ENCODE results near the gene SLC22A3. TPM values are rescaled to one million over a fixed set of nuclear protein-coding genes. Genes with fewer than 3 reads are reported as not detected.

SLC22A3 gene
- total and polyA plus RNA-seq, 2 of the 13 experiments (the other 11 are each of a cell fraction or from before 2014, with no cell fraction given), result 12.0 to 31.5 TPM

DNA sequence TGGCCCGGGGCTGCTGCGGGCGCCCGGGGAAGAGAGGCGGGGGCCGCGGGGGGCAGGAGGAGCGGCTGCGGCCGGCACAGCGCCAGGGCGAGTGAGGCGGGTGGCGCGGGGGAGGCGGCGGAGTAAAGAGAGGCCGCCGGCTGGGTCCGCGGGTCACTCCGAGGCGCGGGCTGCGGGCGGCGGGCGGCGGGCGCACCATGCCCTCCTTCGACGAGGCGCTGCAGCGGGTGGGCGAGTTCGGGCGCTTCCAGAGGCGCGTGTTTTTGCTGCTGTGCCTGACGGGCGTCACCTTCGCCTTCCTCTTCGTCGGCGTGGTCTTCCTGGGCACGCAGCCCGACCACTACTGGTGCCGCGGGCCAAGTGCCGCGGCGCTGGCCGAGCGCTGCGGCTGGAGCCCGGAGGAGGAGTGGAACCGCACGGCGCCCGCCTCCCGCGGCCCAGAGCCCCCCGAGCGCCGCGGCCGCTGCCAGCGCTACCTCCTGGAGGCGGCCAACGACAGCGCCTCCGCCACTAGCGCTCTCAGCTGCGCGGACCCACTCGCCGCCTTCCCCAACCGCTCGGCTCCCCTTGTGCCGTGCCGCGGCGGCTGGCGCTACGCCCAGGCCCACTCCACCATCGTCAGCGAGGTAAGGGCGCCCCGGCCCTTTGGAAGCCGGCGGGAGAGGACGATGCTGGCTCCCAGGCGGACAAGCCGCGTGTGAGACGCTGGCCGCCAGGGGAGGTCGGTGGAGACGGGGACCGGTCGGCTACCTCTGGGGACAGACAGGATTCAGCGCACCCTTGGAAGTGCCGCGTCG is at the start of gene SLC22A3 (continued):
- TF ChIP-seq ZNF773 (CRISPR knock-in tag; IDR thresholded peaks at IDR 0.05; ENCODE audit: borderline replicate concordance) (no peak), ZNF720 (CRISPR knock-in tag; IDR thresholded peaks at IDR 0.05) (0 out of 2 replicates have a peak, but pooled peaks have one; percentile 8), SMARCC2 (IDR thresholded peaks at IDR 0.05) (no peak), ZNF44 (CRISPR knock-in tag; IDR thresholded peaks at IDR 0.05) (no peak), ZNF549 (CRISPR knock-in tag; IDR thresholded peaks at IDR 0.05) (peak; percentile 13; the same call in 1 of the 2 replicates), SALL2 (CRISPR knock-in tag; IDR thresholded peaks at IDR 0.05) (no peak; the same call in 1 of the 2 replicates), ZSCAN21 (CRISPR knock-in tag; IDR thresholded peaks at IDR 0.05; ENCODE audit: borderline replicate concordance) (no peak; the same call in 1 of the 2 replicates), KDM5A (IDR thresholded peaks at IDR 0.05; ENCODE audit: borderline replicate concordance, low read length) (peak; percentile 6; the same call in 1 of the 2 replicates), SUZ12 (IDR thresholded peaks at IDR 0.05; ENCODE audit: low read depth, low read length) (no peak), ZBTB8A (CRISPR knock-in tag; IDR thresholded peaks at IDR 0.05; ENCODE audit: borderline replicate concordance, low read depth) (no peak), SETDB1 (CRISPR knock-in tag; IDR thresholded peaks at IDR 0.05; ENCODE audit: borderline replicate concordance) (no peak), ZSCAN29 (CRISPR knock-in tag; conservative IDR thresholded peaks at IDR 0.05) (no peak), RFXANK (CRISPR knock-in tag; IDR thresholded peaks at IDR 0.05) (no peak), ZNF274 (CRISPR knock-in tag; IDR thresholded peaks at IDR 0.05) (no peak; the same call in 1 of the 2 replicates), SMAD3 (CRISPR knock-in tag; IDR thresholded peaks at IDR 0.05) (no peak), NFYC (CRISPR knock-in tag; IDR thresholded peaks at IDR 0.05) (no peak), ZNF12 (CRISPR knock-in tag; IDR thresholded peaks at IDR 0.05) (no peak), ZNF510 (CRISPR knock-in tag; IDR thresholded peaks at IDR 0.05; ENCODE audit: low read depth) (no peak), ZNF251 (CRISPR knock-in tag; IDR thresholded peaks at IDR 0.05) (no peak), SSRP1 (CRISPR knock-in tag; IDR thresholded peaks at IDR 0.05) (no peak), RBAK (CRISPR knock-in tag; IDR thresholded peaks at IDR 0.05) (no peak), SP4 (CRISPR knock-in tag; IDR thresholded peaks at IDR 0.05) (no peak)
- TF ChIP-seq, protein P1, sequence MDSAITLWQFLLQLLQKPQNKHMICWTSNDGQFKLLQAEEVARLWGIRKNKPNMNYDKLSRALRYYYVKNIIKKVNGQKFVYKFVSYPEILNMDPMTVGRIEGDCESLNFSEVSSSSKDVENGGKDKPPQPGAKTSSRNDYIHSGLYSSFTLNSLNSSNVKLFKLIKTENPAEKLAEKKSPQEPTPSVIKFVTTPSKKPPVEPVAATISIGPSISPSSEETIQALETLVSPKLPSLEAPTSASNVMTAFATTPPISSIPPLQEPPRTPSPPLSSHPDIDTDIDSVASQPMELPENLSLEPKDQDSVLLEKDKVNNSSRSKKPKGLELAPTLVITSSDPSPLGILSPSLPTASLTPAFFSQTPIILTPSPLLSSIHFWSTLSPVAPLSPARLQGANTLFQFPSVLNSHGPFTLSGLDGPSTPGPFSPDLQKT (CRISPR knock-in tag; IDR thresholded peaks at IDR 0.05; ENCODE audit: borderline replicate concordance), result no peak
- TF ChIP-seq, protein P2, sequence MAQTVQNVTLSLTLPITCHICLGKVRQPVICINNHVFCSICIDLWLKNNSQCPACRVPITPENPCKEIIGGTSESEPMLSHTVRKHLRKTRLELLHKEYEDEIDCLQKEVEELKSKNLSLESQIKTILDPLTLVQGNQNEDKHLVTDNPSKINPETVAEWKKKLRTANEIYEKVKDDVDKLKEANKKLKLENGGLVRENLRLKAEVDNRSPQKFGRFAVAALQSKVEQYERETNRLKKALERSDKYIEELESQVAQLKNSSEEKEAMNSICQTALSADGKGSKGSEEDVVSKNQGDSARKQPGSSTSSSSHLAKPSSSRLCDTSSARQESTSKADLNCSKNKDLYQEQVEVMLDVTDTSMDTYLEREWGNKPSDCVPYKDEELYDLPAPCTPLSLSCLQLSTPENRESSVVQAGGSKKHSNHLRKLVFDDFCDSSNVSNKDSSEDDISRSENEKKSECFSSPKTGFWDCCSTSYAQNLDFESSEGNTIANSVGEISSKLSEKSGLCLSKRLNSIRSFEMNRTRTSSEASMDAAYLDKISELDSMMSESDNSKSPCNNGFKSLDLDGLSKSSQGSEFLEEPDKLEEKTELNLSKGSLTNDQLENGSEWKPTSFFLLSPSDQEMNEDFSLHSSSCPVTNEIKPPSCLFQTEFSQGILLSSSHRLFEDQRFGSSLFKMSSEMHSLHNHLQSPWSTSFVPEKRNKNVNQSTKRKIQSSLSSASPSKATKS (CRISPR knock-in tag; IDR thresholded peaks at IDR 0.05), result no peak
- TF ChIP-seq, protein P3, sequence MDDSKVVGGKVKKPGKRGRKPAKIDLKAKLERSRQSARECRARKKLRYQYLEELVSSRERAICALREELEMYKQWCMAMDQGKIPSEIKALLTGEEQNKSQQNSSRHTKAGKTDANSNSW (CRISPR knock-in tag; IDR thresholded peaks at IDR 0.05; ENCODE audit: borderline replicate concordance), result no peak
- TF ChIP-seq, protein P4, sequence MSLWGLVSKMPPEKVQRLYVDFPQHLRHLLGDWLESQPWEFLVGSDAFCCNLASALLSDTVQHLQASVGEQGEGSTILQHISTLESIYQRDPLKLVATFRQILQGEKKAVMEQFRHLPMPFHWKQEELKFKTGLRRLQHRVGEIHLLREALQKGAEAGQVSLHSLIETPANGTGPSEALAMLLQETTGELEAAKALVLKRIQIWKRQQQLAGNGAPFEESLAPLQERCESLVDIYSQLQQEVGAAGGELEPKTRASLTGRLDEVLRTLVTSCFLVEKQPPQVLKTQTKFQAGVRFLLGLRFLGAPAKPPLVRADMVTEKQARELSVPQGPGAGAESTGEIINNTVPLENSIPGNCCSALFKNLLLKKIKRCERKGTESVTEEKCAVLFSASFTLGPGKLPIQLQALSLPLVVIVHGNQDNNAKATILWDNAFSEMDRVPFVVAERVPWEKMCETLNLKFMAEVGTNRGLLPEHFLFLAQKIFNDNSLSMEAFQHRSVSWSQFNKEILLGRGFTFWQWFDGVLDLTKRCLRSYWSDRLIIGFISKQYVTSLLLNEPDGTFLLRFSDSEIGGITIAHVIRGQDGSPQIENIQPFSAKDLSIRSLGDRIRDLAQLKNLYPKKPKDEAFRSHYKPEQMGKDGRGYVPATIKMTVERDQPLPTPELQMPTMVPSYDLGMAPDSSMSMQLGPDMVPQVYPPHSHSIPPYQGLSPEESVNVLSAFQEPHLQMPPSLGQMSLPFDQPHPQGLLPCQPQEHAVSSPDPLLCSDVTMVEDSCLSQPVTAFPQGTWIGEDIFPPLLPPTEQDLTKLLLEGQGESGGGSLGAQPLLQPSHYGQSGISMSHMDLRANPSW (CRISPR knock-in tag; IDR thresholded peaks at IDR 0.05; ENCODE audit: borderline replicate concordance), result no peak

Data from HepG2 (cell line).